BE2C (cell line): ENCODE data around the gene RAB40C.

ENCODE experiments used
- DNase-seq: peaks from one replicate; pipeline ENCODE4 v3.0.0-alpha.2; 2020
- H3K27me3 ChIP-seq: fragments of 250-450 bp; sonication (Bioruptor Pico); 2 replicates; pipeline ENCODE4 v1.5.1; 2020; ENCODE audit warnings: mild to moderate bottlenecking
- H3K36me3 ChIP-seq: fragments of 250-450 bp; sonication (Bioruptor Pico); 2 replicates; pipeline ENCODE4 v1.5.1; 2020; ENCODE audit warnings: mild to moderate bottlenecking
- H3K4me1 ChIP-seq: fragments of 250-450 bp; sonication (Bioruptor Pico); 2 replicates; pipeline ENCODE4 v1.5.1; 2020
- H3K4me3 ChIP-seq: 2 replicates; pipeline ENCODE4 v1.5.1; 2011; ENCODE audit warnings: low read depth, low read length
- H3K9me3 ChIP-seq: fragments of 250-450 bp; sonication (Bioruptor Pico); 2 replicates; pipeline ENCODE4 v1.5.1; 2020
- TF ChIP-seq, protein P1 (sequence below): IDR thresholded peaks from 2 replicates; pipeline ENCODE4 v1.5.1; 2012; ENCODE audit warnings: mild to moderate bottlenecking, low read depth, low read length

The RAB40C gene

DNA sequence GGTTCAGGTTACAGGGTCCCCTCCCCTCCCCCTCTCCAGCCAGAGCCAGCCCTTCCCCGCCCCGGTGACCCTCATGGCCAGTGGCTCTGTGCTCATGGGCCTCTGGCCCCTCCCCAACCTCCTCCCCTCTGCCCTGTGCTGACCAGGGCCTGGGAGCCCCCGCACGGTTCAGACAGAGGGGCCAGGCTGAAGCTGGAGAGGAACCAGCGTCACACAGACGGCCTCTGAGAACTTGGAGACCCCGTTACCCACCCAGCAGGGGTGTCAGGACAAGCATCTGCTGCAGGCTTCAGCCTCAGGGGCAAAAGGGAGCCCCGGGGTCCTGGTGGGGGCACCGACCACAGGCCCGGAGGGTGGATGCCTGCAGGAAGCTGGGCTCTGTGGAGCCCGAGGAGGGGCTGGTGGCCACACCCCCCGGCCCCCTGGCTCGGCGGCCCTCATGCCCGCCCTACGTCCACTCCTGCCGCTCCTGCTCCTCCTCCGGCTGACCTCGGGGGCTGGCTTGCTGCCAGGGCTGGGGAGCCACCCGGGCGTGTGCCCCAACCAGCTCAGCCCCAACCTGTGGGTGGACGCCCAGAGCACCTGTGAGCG is 41.0 kb downstream of the RAB40C start, which contains the start of gene WFIKKN1:
WFIKKN1 (plus strand) TSS at position 171 of the 591 bp plus-strand sequence; CDS start at position 440, 269 bp downstream.
- no peaks in the 10 kb centered on the region for H3K27me3 ChIP-seq
- H3K4me3 ChIP-seq: no peak within 1 kb of the TSS
- no peaks in the 10 kb centered on the region for H3K9me3 ChIP-seq
- DNase-seq: peak; percentile 30
- TF ChIP-seq, protein P1, sequence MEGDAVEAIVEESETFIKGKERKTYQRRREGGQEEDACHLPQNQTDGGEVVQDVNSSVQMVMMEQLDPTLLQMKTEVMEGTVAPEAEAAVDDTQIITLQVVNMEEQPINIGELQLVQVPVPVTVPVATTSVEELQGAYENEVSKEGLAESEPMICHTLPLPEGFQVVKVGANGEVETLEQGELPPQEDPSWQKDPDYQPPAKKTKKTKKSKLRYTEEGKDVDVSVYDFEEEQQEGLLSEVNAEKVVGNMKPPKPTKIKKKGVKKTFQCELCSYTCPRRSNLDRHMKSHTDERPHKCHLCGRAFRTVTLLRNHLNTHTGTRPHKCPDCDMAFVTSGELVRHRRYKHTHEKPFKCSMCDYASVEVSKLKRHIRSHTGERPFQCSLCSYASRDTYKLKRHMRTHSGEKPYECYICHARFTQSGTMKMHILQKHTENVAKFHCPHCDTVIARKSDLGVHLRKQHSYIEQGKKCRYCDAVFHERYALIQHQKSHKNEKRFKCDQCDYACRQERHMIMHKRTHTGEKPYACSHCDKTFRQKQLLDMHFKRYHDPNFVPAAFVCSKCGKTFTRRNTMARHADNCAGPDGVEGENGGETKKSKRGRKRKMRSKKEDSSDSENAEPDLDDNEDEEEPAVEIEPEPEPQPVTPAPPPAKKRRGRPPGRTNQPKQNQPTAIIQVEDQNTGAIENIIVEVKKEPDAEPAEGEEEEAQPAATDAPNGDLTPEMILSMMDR: no peak
- H3K36me3 ChIP-seq: peaks cover 10% of the 10 kb centered on the region
- H3K4me1 ChIP-seq: peaks cover 21% of the 10 kb centered on the region

DNA sequence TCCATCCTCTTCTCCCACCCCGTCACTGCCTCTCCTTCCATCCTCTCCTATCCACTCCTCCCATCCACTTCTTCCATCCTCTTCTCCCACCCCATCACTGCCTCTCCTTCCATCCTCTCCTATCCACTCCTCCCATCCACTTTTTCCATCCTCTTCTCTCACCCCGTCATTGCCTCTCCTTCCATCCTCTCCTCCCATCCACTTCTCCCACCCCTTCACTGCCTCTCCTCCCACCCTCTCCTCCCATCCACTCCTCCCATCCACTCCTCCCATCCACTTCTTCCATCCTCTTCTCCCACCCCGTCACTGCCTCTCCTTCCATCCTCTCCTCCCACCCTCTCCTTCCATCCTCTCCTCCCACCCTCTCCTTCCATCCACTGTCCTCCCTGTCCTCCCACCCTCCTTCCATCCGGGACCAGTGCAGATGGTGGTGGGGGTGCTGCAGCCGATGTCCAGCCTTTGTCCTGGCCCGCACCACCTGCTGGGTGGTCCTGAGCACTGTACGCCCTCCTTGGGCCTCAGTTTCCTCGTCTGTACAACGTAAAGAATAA is 42.0 kb downstream of the RAB40C start:
- Histone ChIP-seq H3K4me1 (peaks cover 21% of the 10 kb centered on the region), H3K9me3 (no peaks in the 10 kb centered on the region), H3K27me3 (no peaks in the 10 kb centered on the region), H3K4me3 (no peak overlapping the region), H3K36me3 (peaks cover 10% of the 10 kb centered on the region)
- DNase-seq: no peak
- TF ChIP-seq, protein P1: no peak

DNA sequence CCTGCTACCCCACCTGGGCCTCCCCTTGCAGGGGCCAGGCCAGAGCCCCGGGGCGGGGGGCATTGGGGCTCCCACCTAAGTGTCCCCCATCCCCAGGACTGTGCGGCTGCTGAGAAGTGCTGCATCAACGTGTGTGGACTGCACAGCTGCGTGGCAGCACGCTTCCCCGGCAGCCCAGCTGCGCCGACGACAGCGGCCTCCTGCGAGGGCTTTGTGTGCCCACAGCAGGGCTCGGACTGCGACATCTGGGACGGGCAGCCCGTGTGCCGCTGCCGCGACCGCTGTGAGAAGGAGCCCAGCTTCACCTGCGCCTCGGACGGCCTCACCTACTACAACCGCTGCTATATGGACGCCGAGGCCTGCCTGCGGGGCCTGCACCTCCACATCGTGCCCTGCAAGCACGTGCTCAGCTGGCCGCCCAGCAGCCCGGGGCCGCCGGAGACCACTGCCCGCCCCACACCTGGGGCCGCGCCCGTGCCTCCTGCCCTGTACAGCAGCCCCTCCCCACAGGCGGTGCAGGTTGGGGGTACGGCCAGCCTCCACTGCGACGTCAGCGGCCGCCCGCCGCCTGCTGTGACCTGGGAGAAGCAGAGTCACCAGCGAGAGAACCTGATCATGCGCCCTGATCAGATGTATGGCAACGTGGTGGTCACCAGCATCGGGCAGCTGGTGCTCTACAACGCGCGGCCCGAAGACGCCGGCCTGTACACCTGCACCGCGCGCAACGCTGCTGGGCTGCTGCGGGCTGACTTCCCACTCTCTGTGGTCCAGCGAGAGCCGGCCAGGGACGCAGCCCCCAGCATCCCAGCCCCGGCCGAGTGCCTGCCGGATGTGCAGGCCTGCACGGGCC is 42.8 kb downstream of the RAB40C start:
- Histone ChIP-seq H3K27me3 (no peaks in the 10 kb centered on the region), H3K36me3 (peaks cover 10% of the 10 kb centered on the region), H3K4me1 (peaks cover 25% of the 10 kb centered on the region), H3K4me3 (no peak overlapping the region), H3K9me3 (no peaks in the 10 kb centered on the region)
- DNase-seq: no peak
- TF ChIP-seq, protein P1: no peak

DNA sequence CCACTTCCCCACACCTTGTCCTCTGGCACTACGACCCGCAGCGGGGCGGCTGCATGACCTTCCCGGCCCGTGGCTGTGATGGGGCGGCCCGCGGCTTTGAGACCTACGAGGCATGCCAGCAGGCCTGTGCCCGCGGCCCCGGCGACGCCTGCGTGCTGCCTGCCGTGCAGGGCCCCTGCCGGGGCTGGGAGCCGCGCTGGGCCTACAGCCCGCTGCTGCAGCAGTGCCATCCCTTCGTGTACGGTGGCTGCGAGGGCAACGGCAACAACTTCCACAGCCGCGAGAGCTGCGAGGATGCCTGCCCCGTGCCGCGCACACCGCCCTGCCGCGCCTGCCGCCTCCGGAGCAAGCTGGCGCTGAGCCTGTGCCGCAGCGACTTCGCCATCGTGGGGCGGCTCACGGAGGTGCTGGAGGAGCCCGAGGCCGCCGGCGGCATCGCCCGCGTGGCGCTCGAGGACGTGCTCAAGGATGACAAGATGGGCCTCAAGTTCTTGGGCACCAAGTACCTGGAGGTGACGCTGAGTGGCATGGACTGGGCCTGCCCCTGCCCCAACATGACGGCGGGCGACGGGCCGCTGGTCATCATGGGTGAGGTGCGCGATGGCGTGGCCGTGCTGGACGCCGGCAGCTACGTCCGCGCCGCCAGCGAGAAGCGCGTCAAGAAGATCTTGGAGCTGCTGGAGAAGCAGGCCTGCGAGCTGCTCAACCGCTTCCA is 43.6 kb downstream of the RAB40C start:
- TF ChIP-seq, protein P1: no peak
- Histone ChIP-seq H3K9me3 (no peaks in the 10 kb centered on the region), H3K4me1 (peaks cover 30% of the 10 kb centered on the region), H3K36me3 (peaks cover 10% of the 10 kb centered on the region), H3K4me3 (no peak overlapping the region), H3K27me3 (no peaks in the 10 kb centered on the region)
- DNase-seq: no peak

DNA sequence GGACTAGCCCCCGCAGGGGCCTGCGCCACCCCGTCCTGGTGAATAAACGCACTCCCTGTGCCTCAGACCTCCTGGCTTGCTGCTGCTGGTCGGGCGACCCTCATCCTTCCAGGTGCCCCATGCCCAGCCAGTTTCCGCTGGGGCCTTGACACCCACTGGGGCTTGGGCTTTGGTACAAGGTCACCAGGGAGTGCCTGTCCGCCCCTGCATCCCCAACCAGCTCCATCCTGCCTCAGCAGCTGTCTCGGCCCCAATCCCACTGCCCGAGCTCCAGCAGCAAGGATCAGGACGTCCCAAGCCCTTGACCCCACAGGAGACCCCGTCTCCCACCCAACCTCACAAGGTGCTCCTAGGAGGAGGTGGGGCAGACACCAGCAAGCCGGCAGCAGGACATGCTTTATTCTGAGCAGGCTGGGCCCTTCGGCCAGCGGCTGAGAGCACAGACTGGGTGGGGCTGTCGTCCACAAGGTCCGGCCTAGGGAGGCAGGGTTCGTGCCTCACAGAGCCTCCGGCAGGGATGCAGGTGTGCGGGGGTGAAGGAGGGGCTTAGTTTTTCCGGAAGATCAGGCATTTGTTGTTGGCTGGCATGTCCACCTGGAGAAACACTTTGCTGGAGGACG is 44.3 kb downstream of the RAB40C start:
- no peak overlapping the region for H3K4me3 ChIP-seq

More for the DNA sequence above, 44.3 kb downstream of the RAB40C start:
- no peaks in the 10 kb centered on the region for H3K27me3 ChIP-seq
- no peak for DNase-seq
- H3K36me3 ChIP-seq: peaks cover 10% of the 10 kb centered on the region
- peaks cover 25% of the 10 kb centered on the region for H3K4me1 ChIP-seq
- TF ChIP-seq, protein P1: no peak
- no peaks in the 10 kb centered on the region for H3K9me3 ChIP-seq
